GM10248 (cell line): ENCODE results near the gene SDR39U1.
"Not testable (repeated sequence)": the region's sequence is repeated elsewhere in the genome, so short reads cannot be mapped to it uniquely, and the experiment has no call there.

Source experiments
- CTCF ChIA-PET: fragments of 300-600 bp; sonication (Branson Sonifier 250); formaldehyde crosslinking; extraction: SDS; loops from one replicate; lab custom pipeline; 2021; ENCODE audit warnings: antibody characterized with exemption; lab: Yijun Ruan, JAX
- POLR2A ChIA-PET: fragments of 350-650 bp; sonication (Branson Sonifier 250); formaldehyde crosslinking; extraction: SDS; loops from one replicate; lab custom pipeline; 2020; ENCODE audit warnings: antibody characterized with exemption; lab: Yijun Ruan, JAX
- DNase-seq: peaks from one replicate; pipeline ENCODE4 v3.0.0; 2012; ENCODE audit errors: extremely low spot score
- CTCF ChIP-seq: IDR thresholded peaks from 2 replicates; pipeline ENCODE4 v1.5.1; 2012; ENCODE audit warnings: mild to moderate bottlenecking, low read depth; ENCODE audit errors: extremely low read depth, missing control alignments, control extremely low read depth

The SDR39U1 gene

GRCh38 chr14:24442240-24443052 is at the start of gene SDR39U1:
SDR39U1 (minus strand) TSS chr14:24442776; CDS start chr14:24442769, 7 bp downstream.
- TF ChIP-seq CTCF = no peak
- peak; percentile 95 for DNase-seq
- ChIA-PET POLR2A (interaction anchor here (0.6 to 2.5 kb wide), 4 partner anchors 11 to 134 kb away, joined by 3 to 12 read pairs (median 6); partner anchors contain the start of genes CBLN3 and KHNYN), CTCF (interaction anchor here (0.9 to 4.9 kb wide), 6 partner anchors 11 to 200 kb away, joined by 3 to 69 read pairs (median 6); partner anchors contain the start of genes ADCY4, CIDEB and TINF2)

GRCh38 chr14:24491586-24492408 is 49.2 kb upstream of the SDR39U1 start:
- DNase-seq, POLR2A ChIA-PET: not testable (repeated sequence)
- CTCF ChIA-PET = interaction anchor here (1.5 to 1.7 kb wide), 2 partner anchors 10 to 32 kb away, joined by 3 to 7 read pairs; no protein-coding TSS in a partner anchor

- TF ChIP-seq CTCF = no peak
- DNase-seq = no peak
- ChIA-PET CTCF (interaction anchor here (1.2 to 2.1 kb wide), 6 partner anchors 9 to 197 kb away, joined by 3 to 6 read pairs (median 4); no protein-coding TSS in a partner anchor), POLR2A (no interaction called here)
Measured at GRCh38 chr14:24483604-24484252, 41.2 kb upstream of the SDR39U1 start.

GRCh38 chr14:24482699-24483303 is 40.2 kb upstream of the SDR39U1 start:
- POLR2A ChIA-PET, DNase-seq: not testable (repeated sequence)
- CTCF ChIA-PET = interaction anchor here (1.8 to 2.4 kb wide), 5 partner anchors 8 to 198 kb away, joined by 4 to 7 read pairs (median 6); no protein-coding TSS in a partner anchor

GRCh38 chr14:24481622-24482324 is 39.2 kb upstream of the SDR39U1 start:
- peak; percentile 69 for TF ChIP-seq CTCF

GRCh38 chr14:24479999-24480398 is 37.4 kb upstream of the SDR39U1 start:
- CTCF ChIA-PET, POLR2A ChIA-PET, DNase-seq: not testable (repeated sequence)

More at GRCh38 chr14:24481622-24482324, 39.2 kb upstream of the SDR39U1 start:
- CTCF ChIA-PET = interaction anchor here (0.7 to 2.4 kb wide), 13 partner anchors 9 to 228 kb away, joined by 3 to 7 read pairs (median 4); no protein-coding TSS in a partner anchor
- DNase-seq = peak; percentile 84
- POLR2A ChIA-PET = no interaction called here

- ChIA-PET POLR2A (no interaction called here), CTCF (interaction anchor here (1.6 kb wide), 1 partner anchor 8 kb away, joined by 6 read pairs; no protein-coding TSS in a partner anchor)
- DNase-seq = no peak
- no peak for TF ChIP-seq CTCF
Measured at GRCh38 chr14:24475261-24475660, 32.7 kb upstream of the SDR39U1 start.
